LNCaP clone FGC (cell line): ENCODE measurements around the gene CCDC60.

Source experiments
- DNase-seq: peaks from one replicate; pipeline ENCODE4 v3.0.0-alpha.2; 2011; ENCODE audit warnings: low read depth
- H3K4me3 ChIP-seq: 2 replicates; pipeline ENCODE4 v1.5.1; 2011; ENCODE audit warnings: mild to moderate bottlenecking, low read depth, low read length, control low read depth
- CTCF ChIP-seq: IDR thresholded peaks from 2 replicates; pipeline ENCODE4 v1.5.1; 2012; ENCODE audit warnings: mild to moderate bottlenecking; ENCODE audit not compliant: control insufficient read depth, insufficient read depth; ENCODE audit errors: extremely low read depth

CCDC60 gene

GRCh38 chr12:119383206-119383605 is 48.7 kb downstream of the CCDC60 start:
- TF ChIP-seq CTCF: no peak
- H3K4me3 ChIP-seq: no peak overlapping the region
- no peak for DNase-seq

- no peak for DNase-seq
- H3K4me3 ChIP-seq: no peak overlapping the region
- no peak for TF ChIP-seq CTCF
These were observed 49.8 kb downstream of the CCDC60 start for GRCh38 chr12:119384340-119384739.

DNA sequence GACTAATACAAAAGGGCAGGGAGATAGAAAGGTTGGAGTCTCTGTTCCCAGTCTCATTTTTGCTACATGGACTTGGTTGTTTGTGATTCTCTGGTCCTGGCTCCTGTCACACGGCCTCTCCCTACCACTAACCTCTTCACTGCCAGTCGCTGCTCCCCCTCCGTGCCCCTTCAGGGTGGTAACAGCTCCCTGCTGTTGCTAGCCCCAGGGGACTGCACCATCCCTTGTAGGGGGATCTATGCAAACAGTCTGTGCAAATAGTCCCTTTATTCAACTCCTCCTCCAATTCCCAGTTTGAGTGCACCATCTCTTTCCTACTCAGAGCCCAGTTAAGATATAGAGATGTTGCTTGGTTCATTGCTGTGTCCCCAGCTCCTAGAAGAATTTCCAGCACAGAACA is 51.1 kb downstream of the CCDC60 start:
- no peak overlapping the region for H3K4me3 ChIP-seq
- TF ChIP-seq CTCF: no peak
- no peak for DNase-seq

GRCh38 chr12:119389687-119390086 is 55.2 kb downstream of the CCDC60 start:
- H3K4me3 ChIP-seq: no peak overlapping the region
- no peak for TF ChIP-seq CTCF
- no peak for DNase-seq

DNA sequence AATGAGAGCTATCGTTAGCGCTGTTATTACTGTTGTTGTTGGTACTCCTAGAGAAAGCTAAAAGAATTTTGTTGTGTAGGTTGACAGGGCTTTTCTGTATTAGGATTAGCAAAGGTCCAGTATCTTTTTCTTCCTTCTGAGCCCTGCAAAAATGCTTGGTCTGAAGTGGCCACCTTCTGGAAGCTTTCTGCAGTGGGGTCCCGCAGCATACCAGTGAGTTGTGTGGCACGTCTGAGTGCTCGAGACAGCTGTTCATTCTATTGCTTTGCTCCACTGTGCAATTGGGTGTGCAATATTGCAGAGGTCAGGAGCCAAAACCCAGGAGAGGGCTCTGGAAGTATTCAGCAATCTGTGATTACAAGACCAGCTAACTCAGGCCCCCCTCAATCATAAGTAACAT is 57.1 kb downstream of the CCDC60 start:
- no peak for DNase-seq
- no peak for TF ChIP-seq CTCF
- H3K4me3 ChIP-seq: no peak overlapping the region

DNA sequence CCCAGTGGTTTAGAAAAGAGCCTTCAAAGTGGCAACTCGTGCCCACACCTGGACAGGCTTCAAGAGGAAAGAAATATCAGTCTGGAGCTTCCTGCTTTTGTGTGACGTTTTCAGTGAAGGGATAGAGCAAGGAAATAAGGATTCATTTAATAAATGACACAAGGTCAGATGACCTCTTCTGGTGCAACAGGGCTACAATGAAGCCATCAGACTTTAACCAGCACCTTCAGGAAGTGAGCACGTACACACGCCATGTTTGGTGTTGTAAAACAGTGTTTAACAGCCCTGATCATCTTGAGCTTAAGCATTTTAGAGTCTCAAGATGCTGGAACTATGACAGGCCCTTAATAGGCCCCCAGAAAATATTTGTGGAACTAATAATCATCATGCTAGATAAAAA is 59.1 kb downstream of the CCDC60 start:
- no peak overlapping the region for H3K4me3 ChIP-seq
- no peak for DNase-seq
- TF ChIP-seq CTCF: no peak

DNA sequence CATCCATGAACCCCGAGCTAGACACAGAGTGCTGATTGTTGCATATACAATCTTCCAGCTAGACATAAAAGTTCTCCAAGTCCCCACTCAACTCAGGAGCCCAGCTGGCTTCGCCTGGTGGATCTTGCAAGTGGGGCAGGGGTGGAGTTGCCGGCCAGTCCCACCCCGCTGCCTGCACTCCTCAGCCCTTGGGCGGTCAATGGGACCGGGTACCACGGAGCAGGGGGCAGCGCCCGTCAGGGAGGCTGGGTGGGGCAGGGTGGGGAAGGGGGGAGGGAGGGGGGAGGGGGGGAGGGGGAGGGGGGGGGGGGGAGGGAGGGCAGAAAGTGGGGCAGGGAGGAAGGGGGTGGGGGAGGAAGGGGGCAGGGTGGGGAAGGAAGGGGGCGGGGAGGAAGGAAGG is 63.0 kb downstream of the CCDC60 start:
- DNase-seq: no peak
- TF ChIP-seq CTCF: no peak
- H3K4me3 ChIP-seq: no peak overlapping the region
